Astrocyte (in vitro differentiated cells and primary cell): ENCODE measurements around the gene SLC44A1.
"Not testable (repeated sequence)": the region's sequence is repeated elsewhere in the genome, so short reads cannot be mapped to it uniquely, and the experiment has no call there.

Source experiments
- CTCF ChIP-seq: IDR thresholded peaks from 2 replicates; pipeline ENCODE4 v1.5.1; 2011; ENCODE audit warnings: low read depth, mild to moderate bottlenecking, inconsistent platforms, low read length, moderate library complexity; ENCODE audit not compliant: insufficient read depth
- EZH2 ChIP-seq: IDR thresholded peaks from 2 replicates; pipeline ENCODE4 v1.6.1; 2012; ENCODE audit warnings: mild to moderate bottlenecking, low read length, inconsistent platforms; ENCODE audit not compliant: insufficient read depth

DNA sequence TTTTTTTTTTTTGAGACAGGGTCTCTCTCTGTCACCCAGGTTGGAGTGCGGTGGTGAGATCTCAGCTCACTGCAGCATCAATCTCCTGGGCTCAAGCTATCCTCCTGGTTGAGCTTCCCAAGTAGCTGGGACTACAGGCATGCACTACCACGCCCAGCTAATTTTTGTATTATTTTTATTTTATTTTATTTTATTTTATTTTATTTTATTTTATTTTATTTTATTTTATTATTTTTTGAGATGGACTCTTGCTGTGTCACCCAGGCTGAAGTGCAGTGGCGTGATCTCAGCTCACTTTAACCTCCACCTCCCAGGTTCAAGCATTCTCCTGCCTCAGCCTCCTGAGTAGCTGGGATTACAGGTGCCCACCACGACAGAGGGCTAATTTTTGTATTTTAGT, 12.1 kb downstream of the SLC44A1 start:
- not testable (repeated sequence) for TF ChIP-seq CTCF, EZH2
